Fibroblast of lung (primary cell): ENCODE data around the gene FAXC.

Source experiments
- EZH2 ChIP-seq: IDR thresholded peaks from 2 replicates; pipeline ENCODE4 v1.5.1; 2012; ENCODE audit warnings: low read length, control low read depth, mild to moderate bottlenecking; ENCODE audit errors: missing control alignments
- TF ChIP-seq, protein P1 (sequence below), 2 donors: IDR thresholded peaks in 1 of 2; conservative IDR thresholded peaks in 1 of 2; 1 replicate in 1 of 2; 2 replicates in 1 of 2; pipeline ENCODE4 v1.5.1; 2011 to 2012; ENCODE audit warnings: low read length in 2 of 2, control low read depth in 1 of 2, inconsistent platforms in 1 of 2, low read depth in 1 of 2, mild to moderate bottlenecking in 1 of 2

DNA sequence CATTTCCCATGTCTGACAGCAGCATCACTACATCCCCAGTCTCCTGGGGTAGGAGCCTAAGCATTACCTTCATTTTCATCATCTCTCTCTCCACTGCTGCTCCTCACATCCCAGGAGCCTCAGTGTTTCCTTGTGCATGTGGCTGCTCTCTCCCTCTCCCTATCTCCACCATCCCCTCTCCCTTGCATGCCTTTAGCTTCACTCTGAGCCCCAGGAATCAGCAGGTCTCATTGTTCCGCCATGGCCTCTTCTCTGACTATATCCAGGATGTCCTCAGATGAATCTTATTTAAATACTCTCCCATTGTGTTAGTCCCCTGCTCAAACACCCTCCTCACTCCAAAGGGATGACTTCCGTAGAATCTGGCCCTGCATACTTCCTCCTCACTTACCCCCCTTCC is 79.4 kb downstream of the FAXC start:
- TF ChIP-seq, protein P1, sequence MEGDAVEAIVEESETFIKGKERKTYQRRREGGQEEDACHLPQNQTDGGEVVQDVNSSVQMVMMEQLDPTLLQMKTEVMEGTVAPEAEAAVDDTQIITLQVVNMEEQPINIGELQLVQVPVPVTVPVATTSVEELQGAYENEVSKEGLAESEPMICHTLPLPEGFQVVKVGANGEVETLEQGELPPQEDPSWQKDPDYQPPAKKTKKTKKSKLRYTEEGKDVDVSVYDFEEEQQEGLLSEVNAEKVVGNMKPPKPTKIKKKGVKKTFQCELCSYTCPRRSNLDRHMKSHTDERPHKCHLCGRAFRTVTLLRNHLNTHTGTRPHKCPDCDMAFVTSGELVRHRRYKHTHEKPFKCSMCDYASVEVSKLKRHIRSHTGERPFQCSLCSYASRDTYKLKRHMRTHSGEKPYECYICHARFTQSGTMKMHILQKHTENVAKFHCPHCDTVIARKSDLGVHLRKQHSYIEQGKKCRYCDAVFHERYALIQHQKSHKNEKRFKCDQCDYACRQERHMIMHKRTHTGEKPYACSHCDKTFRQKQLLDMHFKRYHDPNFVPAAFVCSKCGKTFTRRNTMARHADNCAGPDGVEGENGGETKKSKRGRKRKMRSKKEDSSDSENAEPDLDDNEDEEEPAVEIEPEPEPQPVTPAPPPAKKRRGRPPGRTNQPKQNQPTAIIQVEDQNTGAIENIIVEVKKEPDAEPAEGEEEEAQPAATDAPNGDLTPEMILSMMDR (conservative IDR thresholded peaks at IDR 0.05 in 1 of 2, IDR thresholded peaks at IDR 0.05 in 1 of 2; ENCODE audit: low read depth in 1 of 2, low read length in 2 of 2): no peak
- TF ChIP-seq EZH2: no peak
